Left lobe of liver (tissue), 2 donors: Measurements from ENCODE around the gene SLC16A4. TPM values are rescaled to one million over a fixed set of nuclear protein-coding genes. Genes with fewer than 3 reads are reported as not detected.

Source experiments
- ATAC-seq: fragments of 200-7000 bp; cut with Tn5 transposase; one replicate; pipeline ENCODE4 v1.9.1; 2020; ENCODE audit warnings: mild to moderate bottlenecking, moderate library complexity
- DNase-seq: peaks from one replicate; pipeline ENCODE4 v3.0.0-alpha.2; 2020; ENCODE audit warnings: low spot score
- total RNA-seq: library from RNA; stranded (reverse); gene quantifications from one replicate; pipeline ENCODE4 v1.2.1, GENCODE V29; 2021
- donor health status: DM: no; HTN: no; CAD: no; lungs with moderate emphysema.
- donor health status: DM: no; HTN: yes; CAD: no.

Gene SLC16A4
- total RNA-seq, 1 donor from 2014 or later = 3.5 TPM

GRCh38 chr1:110336300-110337039 lies 54.4 kb downstream of the SLC16A4 start:
- ATAC-seq (no peak), DNase-seq (no peak)

- DNase-seq (no peak), ATAC-seq (no peak)
Measured at GRCh38 chr1:110335265-110335664, 55.6 kb downstream of the SLC16A4 start.

- DNase-seq (no peak), ATAC-seq (no peak)
Measured at GRCh38 chr1:110328700-110329099, 62.1 kb downstream of the SLC16A4 start.

DNA sequence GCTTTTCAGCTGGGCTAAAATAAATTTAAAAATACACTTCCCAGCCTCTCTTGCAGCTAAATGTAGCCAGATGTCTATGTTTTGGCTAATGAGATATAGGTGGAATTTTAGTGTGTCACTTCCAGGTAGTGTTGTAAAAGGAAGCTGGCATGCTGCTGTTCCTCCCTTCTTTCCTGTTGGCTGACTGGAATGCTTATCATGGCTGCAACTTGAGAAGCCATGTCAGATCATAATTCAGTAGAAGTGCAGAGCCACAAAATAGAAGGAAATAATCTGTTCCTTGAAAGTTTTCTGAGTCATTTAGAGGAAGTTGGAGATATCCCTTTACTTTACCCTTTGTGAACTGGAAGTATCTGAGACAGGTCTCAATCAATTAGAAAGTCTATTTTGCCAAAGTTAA lies 62.6 kb downstream of the SLC16A4 start:
- ATAC-seq (no peak), DNase-seq (no peak)

DNA sequence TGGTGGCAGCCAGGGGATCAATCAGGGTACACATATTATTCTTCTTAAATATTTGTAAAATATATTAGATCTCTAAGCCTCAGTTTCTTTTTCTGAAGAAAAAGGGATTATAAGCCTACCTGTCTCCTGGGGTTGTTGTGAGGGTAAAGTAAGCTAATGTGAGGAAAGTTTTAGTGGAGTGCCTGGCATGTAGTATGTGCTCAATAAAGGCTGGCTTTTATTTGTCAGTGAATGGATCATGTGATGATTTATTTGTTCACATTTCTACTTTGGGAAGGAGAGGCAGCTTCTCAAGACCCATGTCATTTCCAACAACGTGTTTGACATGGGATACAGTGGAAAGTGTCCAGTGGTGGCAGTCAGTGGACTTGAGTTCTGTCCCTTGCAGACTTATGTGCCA lies 64.0 kb downstream of the SLC16A4 start:
- ATAC-seq = no peak

GRCh38 chr1:110324667-110325066 lies 66.2 kb downstream of the SLC16A4 start:
- ATAC-seq (no peak), DNase-seq (no peak)

More for the DNA sequence above, 64.0 kb downstream of the SLC16A4 start:
- DNase-seq = no peak

DNA sequence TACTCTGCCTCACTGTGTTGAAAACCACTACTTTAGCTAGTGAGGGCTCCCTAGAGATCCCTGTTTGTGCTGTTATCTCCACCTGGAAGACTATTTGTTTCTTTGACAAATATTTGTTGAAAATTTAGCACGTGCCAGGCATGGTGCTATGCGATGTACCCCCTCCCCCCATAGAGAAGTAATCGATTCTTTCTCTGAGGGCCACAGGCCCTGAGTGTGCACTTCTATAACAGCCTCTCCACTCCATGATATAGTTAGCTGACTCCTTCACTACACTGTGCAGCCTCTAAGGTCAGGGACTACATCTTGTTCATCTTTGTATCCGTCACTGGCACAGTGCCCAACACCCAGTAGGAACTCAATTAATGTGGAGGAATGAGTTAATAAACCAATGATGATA lies 69.0 kb downstream of the SLC16A4 start:
- no peak for ATAC-seq
- DNase-seq = no peak

GRCh38 chr1:110321045-110321444 lies 69.8 kb downstream of the SLC16A4 start:
- no peak for DNase-seq
- no peak for ATAC-seq

DNA sequence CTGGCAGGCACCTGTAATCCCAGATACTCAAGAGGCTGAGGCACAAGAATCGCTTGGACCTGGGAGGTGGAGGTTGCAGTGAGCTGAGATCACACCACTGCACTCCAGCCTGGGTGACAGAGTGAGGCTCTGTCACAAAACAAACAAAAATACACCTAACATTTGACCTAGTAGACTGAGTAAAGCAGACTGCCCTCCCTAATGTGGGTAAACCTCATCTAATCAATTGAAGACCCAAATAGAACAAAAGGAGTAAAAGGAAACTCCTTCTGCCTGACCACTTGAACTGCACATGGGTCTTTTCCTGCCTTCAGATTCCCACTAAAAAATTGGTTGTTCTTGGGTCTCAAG lies 70.7 kb downstream of the SLC16A4 start:
- DNase-seq (no peak), ATAC-seq (no peak)

DNA sequence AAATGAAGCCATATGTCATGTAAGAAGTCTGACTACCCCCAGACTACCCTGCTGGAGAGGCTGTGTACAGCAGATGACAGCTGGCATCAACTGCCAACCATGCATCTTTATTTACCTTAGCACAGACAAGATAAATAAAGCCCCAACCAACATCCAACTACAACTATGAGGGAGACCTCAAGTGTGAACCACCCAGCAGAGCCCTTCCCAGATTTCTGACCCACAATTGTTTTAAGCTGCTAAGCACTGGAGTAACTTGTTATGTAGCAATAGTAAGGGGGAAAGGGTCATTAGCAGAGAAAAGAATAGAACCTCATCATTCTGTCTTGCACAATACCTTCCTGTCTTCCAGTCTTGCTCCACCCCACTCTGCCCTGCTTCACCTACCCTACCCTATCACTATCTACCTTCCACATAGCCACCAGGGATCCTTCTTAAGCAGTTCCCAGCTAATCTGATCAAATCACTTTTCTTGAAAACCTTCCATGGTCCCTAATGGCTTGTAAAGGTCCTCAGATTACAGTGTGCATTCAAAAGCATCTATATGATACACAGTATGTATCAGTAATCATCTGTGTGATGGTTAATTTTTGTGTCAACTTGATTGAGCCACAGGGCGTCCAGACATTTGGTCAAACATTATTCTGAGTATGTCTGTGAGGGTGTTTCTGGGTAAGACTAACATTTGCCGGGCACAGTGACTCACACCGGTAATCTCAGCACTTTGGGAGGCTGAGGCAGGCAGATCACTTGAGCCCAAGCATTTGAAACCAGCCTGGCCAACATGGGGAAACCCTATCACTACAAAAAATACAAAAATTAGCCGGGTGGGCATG lies 71.3 kb downstream of the SLC16A4 start:
- DNase-seq = no peak
- ATAC-seq = no peak

DNA sequence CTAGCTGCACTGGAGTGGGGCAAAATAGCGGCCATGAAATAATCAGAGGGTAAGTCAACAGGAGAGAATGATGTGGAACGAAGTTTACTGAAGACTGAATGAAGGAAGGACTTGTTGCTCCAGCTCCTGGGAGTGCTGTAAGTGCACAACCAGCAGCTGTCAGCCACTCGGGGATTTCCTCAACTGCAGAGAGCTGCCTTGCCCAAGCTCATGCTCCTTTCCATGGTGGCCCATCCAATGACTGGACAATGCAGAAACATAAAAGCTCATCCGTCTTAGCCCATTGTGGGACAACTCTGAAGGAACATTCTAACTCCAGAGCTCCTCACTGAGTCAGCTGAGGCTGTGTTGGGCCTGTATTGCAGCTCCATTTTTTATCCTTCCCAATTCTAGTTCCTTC lies 72.8 kb downstream of the SLC16A4 start:
- ATAC-seq (no peak), DNase-seq (no peak)

DNA sequence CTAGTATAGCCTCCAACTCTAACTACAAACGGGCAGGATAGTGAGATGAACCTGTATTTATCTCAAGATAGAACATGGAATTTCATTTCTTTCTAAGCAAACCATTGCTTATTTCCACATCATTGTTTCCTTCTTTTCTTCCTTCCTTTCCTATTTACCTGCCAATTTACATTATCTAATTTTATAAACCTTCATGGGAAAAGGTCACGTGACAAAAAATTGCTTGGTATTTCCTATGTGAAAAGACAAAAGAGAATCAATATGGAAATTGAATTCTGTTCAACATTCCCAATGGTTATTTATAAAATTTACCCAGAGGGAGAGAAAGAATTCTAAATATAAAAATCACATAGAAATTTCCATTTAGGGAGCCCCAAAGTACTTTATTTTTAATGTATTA lies 74.1 kb downstream of the SLC16A4 start:
- ATAC-seq (no peak), DNase-seq (no peak)

Other genes starting within 250 kb of the SLC16A4 start
- not detected for gene SLC6A17, start 240.5 kb downstream of the SLC16A4 start, total RNA-seq
- 1.8 TPM for gene KCNC4, start 180.7 kb downstream of the SLC16A4 start, total RNA-seq
- gene RBM15, start 51.6 kb downstream of the SLC16A4 start, total RNA-seq = 9.6 TPM
- gene LAMTOR5, start 16.7 kb upstream of the SLC16A4 start, total RNA-seq = 49.8 TPM
- not detected for gene PROK1, start 60.1 kb upstream of the SLC16A4 start, total RNA-seq
- gene KCNA10, start 128.1 kb upstream of the SLC16A4 start, total RNA-seq = not detected
- 0.03 TPM for gene KCNA2, start 215.3 kb upstream of the SLC16A4 start, total RNA-seq